K562 (cell line): Measurements from ENCODE around the gene EIF2AK3. TPM values are rescaled to one million over a fixed set of nuclear protein-coding genes. Genes with fewer than 3 reads are reported as not detected.

ENCODE experiments used
- CGGBP1 ChIP-seq: fragments of 250-450 bp; sonication (Bioruptor Pico); IDR thresholded peaks from 2 replicates; pipeline ENCODE4 v1.9.0; 2021; ENCODE audit warnings: mild to moderate bottlenecking
- CREB1 ChIP-seq, 2 experiments: sonication (generic) in 1 of 2; formaldehyde crosslinking in 1 of 2; IDR thresholded peaks; 2 replicates each; pipeline versions ENCODE4 v1.6.1 to v1.8.0; 2012 to 2022; ENCODE audit warnings: inconsistent platforms in 1 of 2, mild to moderate bottlenecking in 1 of 2, missing genetic modification reagents in 1 of 2, moderate library complexity in 1 of 2
- CXXC5 ChIP-seq: fragments of 250-450 bp; sonication (Bioruptor Pico); IDR thresholded peaks from 2 replicates; pipeline ENCODE4 v1.8.0; 2022; ENCODE audit warnings: inconsistent platforms, mild to moderate bottlenecking, moderate library complexity
- DLX4 ChIP-seq: fragments of 250-450 bp; sonication (Bioruptor Pico); IDR thresholded peaks from 2 replicates; pipeline ENCODE4 v1.6.1; 2021; ENCODE audit warnings: mild to moderate bottlenecking
- EP400 ChIP-seq: fragments of 450-650 bp; IDR thresholded peaks from 2 replicates; pipeline ENCODE4 v1.6.1; 2017; ENCODE audit warnings: antibody characterized with exemption, mild to moderate bottlenecking, moderate library complexity
- HMG20B ChIP-seq: fragments of 250-450 bp; sonication (Bioruptor Pico); IDR thresholded peaks from 2 replicates; pipeline ENCODE4 v1.5.0; 2021; ENCODE audit warnings: mild to moderate bottlenecking
- JUND ChIP-seq, 2 experiments: IDR thresholded peaks; 2 replicates in 1 of 2; 3 replicates in 1 of 2; pipeline ENCODE4 v1.6.1; 2011; ENCODE audit warnings: borderline replicate concordance in 2 of 2, low read depth in 2 of 2, low read length in 2 of 2, improper control_type of control experiment in 1 of 2, missing biosample characterization in 1 of 2, missing genetic modification characterization in 1 of 2, missing genetic modification reagents in 1 of 2
- KDM5B ChIP-seq: fragments of 200-600 bp; sonication (generic); IDR thresholded peaks from 2 replicates; pipeline ENCODE4 v1.6.1; 2012; ENCODE audit warnings: low read depth, mild to moderate bottlenecking, moderate library complexity, low read length, control low read depth, inconsistent platforms; ENCODE audit not compliant: insufficient replicate concordance
- NRF1 ChIP-seq, 2 experiments: fragments of 450-650 bp; IDR thresholded peaks in 1 of 2; conservative IDR thresholded peaks in 1 of 2; 2 replicates each; pipeline ENCODE4 v1.6.1; 2014; ENCODE audit warnings: mild to moderate bottlenecking in 2 of 2
- POLR2AphosphoS5 ChIP-seq: IDR thresholded peaks from 2 replicates; pipeline ENCODE4 v1.6.1; 2011; ENCODE audit warnings: mild to moderate bottlenecking, low read depth, low read length, moderate library complexity; ENCODE audit not compliant: control insufficient read depth, insufficient read depth
- POLR2B ChIP-seq: fragments of 450-650 bp; IDR thresholded peaks from 2 replicates; pipeline ENCODE4 v1.6.1; 2018; ENCODE audit warnings: low read depth; ENCODE audit not compliant: partially characterized antibody
- SMARCA4 ChIP-seq: fragments of 450-650 bp; IDR thresholded peaks from 2 replicates; pipeline ENCODE4 v1.6.1; 2016
- SRSF9 ChIP-seq: fragments of 200-400 bp; formaldehyde crosslinking; IDR thresholded peaks from 2 replicates; pipeline ENCODE4 v1.6.1; 2017; ENCODE audit warnings: low read depth, low read length, borderline replicate concordance
- ZBTB2 ChIP-seq: fragments of 450-650 bp; IDR thresholded peaks from 2 replicates; pipeline ENCODE4 v1.6.1; 2016; ENCODE audit warnings: antibody characterized with exemption
- ZNF140 ChIP-seq: fragments of 250-450 bp; sonication (Bioruptor Pico); IDR thresholded peaks from 2 replicates; pipeline ENCODE4 v1.8.0; 2021; ENCODE audit warnings: moderate library complexity, mild to moderate bottlenecking, inconsistent platforms
- ZNF143 ChIP-seq: sonication (generic); formaldehyde crosslinking; IDR thresholded peaks from 2 replicates; pipeline ENCODE4 v1.9.0; 2022; ENCODE audit warnings: mild to moderate bottlenecking, missing genetic modification reagents
- ZNF398 ChIP-seq: fragments of 250-450 bp; sonication (Bioruptor Pico); IDR thresholded peaks from 2 replicates; pipeline ENCODE4 v1.8.0; 2021; ENCODE audit warnings: moderate library complexity, mild to moderate bottlenecking, inconsistent platforms
- ZNF431 ChIP-seq: sonication (generic); formaldehyde crosslinking; IDR thresholded peaks from 2 replicates; pipeline ENCODE4 v1.8.0; 2022; ENCODE audit warnings: mild to moderate bottlenecking, missing genetic modification reagents
- polyA plus RNA-seq, 8 experiments: library from polyadenylated mRNA; depleted of rRNA in 4 of 8; stranded (reverse) in 5 of 8; unstranded in 3 of 8; fragments of >200 nt; fragmentation: Nextera tagmentation in 2 of 8; fragmentation: Illumina TruSeq in 1 of 8; extraction: Ambion mirVana in 2 of 8; extraction: Trizol in 1 of 8; gene quantifications; 2 replicates each; pipeline versions ENCODE4 v1.2.1 to v1.2.3, GENCODE V29; 2011 to 2014; ENCODE audit warnings: inconsistent platforms in 1 of 8, missing spikeins in 1 of 8
- total RNA-seq, 7 experiments: library from RNA; depleted of rRNA in 6 of 7; stranded (reverse); fragments of >200 nt in 6 of 7; fragmentation: Illumina TruSeq in 2 of 7; extraction: Trizol in 2 of 7; gene quantifications; 2 replicates each; pipeline versions ENCODE4 v1.2.1 to v1.2.3, GENCODE V29; 2011 to 2021; ENCODE audit warnings: low replicate concordance in 1 of 7

The EIF2AK3 gene
- total and polyA plus RNA-seq, 9 of the 15 experiments (the other 6 are each of a cell fraction or from before 2014, with no cell fraction given): 1.7 to 11.6 (median 7.4) TPM

- TF ChIP-seq ZBTB2 (no peak), EP400 (peak; percentile 100), POLR2AphosphoS5 (peak; percentile 91), HMG20B (CRISPR knock-in tag) (no peak), SRSF9 (no peak), ZNF431 (CRISPR knock-in tag) (no peak), CREB1 (IDR thresholded peaks at IDR 0.05) (peak; percentile 85), CREB1 (CRISPR knock-in tag; IDR thresholded peaks at IDR 0.05) (no peak; the same call in 1 of the 2 replicates), KDM5B (peak; percentile 82), SMARCA4 (peak; percentile 60; the same call in 1 of the 2 replicates), DLX4 (CRISPR knock-in tag) (no peak), CGGBP1 (CRISPR knock-in tag) (0 out of 2 replicates have a peak, but pooled peaks have one; percentile 55), ZNF140 (CRISPR knock-in tag) (no peak), ZNF143 (no peak), CXXC5 (0 out of 2 replicates have a peak, but pooled peaks have one; percentile 19), NRF1 (conservative IDR thresholded peaks at IDR 0.05 in 1 of 2, IDR thresholded peaks at IDR 0.05 in 1 of 2) (peak in 1 of 2 experiments; percentile 20; a peak in 1 of 4 replicates), ZNF398 (CRISPR knock-in tag) (no peak), POLR2B (peak; percentile 98), JUND (IDR thresholded peaks at IDR 0.05; ENCODE audit: borderline replicate concordance, low read depth, low read length) (peak; percentile 15; the same call in 1 of the 2 replicates), JUND (tag; IDR thresholded peaks at IDR 0.05; ENCODE audit: borderline replicate concordance, low read depth, low read length) (peak; percentile 61; the same call in 2 of the 3 replicates)
Measured at GRCh38 chr2:88627856-88628570, 749 bp upstream of the EIF2AK3 start (continued).
